ENCODE data around the gene PRODH.
A peak's percentile ranks its signal among the peaks of the same experiment; 100 is the strongest.
"Not testable (repeated sequence)": the region's sequence is repeated elsewhere in the genome, so short reads cannot be mapped to it uniquely, and the experiment has no call there.

The PRODH gene

GRCh38 chr22:18967391-18968010 lies 31.4 kb upstream of the PRODH start:
- not testable (repeated sequence) for DNase-seq

GRCh38 chr22:18966748-18967147 lies 30.7 kb upstream of the PRODH start:
- DNase-seq, result no peak

GRCh38 chr22:18965526-18966421 lies 29.7 kb upstream of the PRODH start:
- no peak for DNase-seq

GRCh38 chr22:18964501-18965265 lies 28.6 kb upstream of the PRODH start:
- not testable (repeated sequence) for DNase-seq

- DNase-seq, result not testable (repeated sequence)
These were observed 28.0 kb upstream of the PRODH start for GRCh38 chr22:18964051-18964450.

GRCh38 chr22:18962308-18962635 lies 26.2 kb upstream of the PRODH start:
- no peak for DNase-seq

GRCh38 chr22:18961632-18962307 lies 25.7 kb upstream of the PRODH start:
- not testable (repeated sequence) for DNase-seq

GRCh38 chr22:18961201-18961600 lies 25.1 kb upstream of the PRODH start:
- DNase-seq, result not testable (repeated sequence)

- DNase-seq, result not testable (repeated sequence)
These were observed 24.2 kb upstream of the PRODH start for GRCh38 chr22:18960166-18960820.

GRCh38 chr22:18959741-18960140 lies 23.6 kb upstream of the PRODH start:
- not testable (repeated sequence) for DNase-seq

GRCh38 chr22:18959266-18959665 lies 23.2 kb upstream of the PRODH start:
- not testable (repeated sequence) for DNase-seq

- not testable (repeated sequence) for DNase-seq
These were observed 22.6 kb upstream of the PRODH start for GRCh38 chr22:18958738-18959137.

- DNase-seq, result not testable (repeated sequence)
These were observed 22.2 kb upstream of the PRODH start for GRCh38 chr22:18958321-18958705.

GRCh38 chr22:18957621-18958320 lies 21.7 kb upstream of the PRODH start:
- DNase-seq, result not testable (repeated sequence)

GRCh38 chr22:18956956-18957355 lies 20.9 kb upstream of the PRODH start:
- not testable (repeated sequence) for DNase-seq

GRCh38 chr22:18956121-18956895 lies 20.2 kb upstream of the PRODH start:
- DNase-seq, result not testable (repeated sequence)

GRCh38 chr22:18955696-18956095 lies 19.6 kb upstream of the PRODH start:
- DNase-seq, result no peak

GRCh38 chr22:18954990-18955571 lies 19.0 kb upstream of the PRODH start:
- DNase-seq, result no peak

GRCh38 chr22:18954303-18954989 lies 18.4 kb upstream of the PRODH start:
- peak; percentile 82 for DNase-seq

GRCh38 chr22:18953128-18953527 lies 17.0 kb upstream of the PRODH start:
- peak; percentile 13 for DNase-seq
